CD14-positive monocyte (primary cell): ENCODE results near the gene PLCL2. TPM values are rescaled to one million over a fixed set of nuclear protein-coding genes. Genes with fewer than 3 reads are reported as not detected.

Experiments
- DNase-seq, 3 donors: peaks; one replicate each; pipeline ENCODE4 v3.0.0-alpha.2; 2011 to 2022
- H2AFZ ChIP-seq: 2 replicates; pipeline ENCODE4 v1.6.0; 2012; ENCODE audit warnings: mild to moderate bottlenecking, low read depth, low read length, inconsistent platforms; ENCODE audit not compliant: insufficient read depth, poor library complexity, severe bottlenecking
- H3K27ac ChIP-seq, 2 donors: 1 replicate in 1 of 2; 2 replicates in 1 of 2; pipeline ENCODE4 v1.5.1; 2012 to 2013; ENCODE audit warnings: low read length in 2 of 2, control low read depth in 1 of 2, inconsistent platforms in 1 of 2, low read depth in 1 of 2, mild to moderate bottlenecking in 1 of 2
- H3K27me3 ChIP-seq, 2 donors: one replicate each; pipeline versions ENCODE4 v1.6.0 to v1.6.1; 2011 to 2013; ENCODE audit warnings: low read length in 2 of 2; ENCODE audit not compliant: control insufficient read depth in 2 of 2, insufficient read depth in 2 of 2
- H3K36me3 ChIP-seq, 2 donors: replicated peaks in 1 of 2; 1 replicate in 1 of 2; 2 replicates in 1 of 2; pipeline versions ENCODE4 v1.5.1 to v1.6.1; 2012 to 2013; ENCODE audit warnings: low read length in 2 of 2, control low read depth in 1 of 2, inconsistent platforms in 1 of 2, mild to moderate bottlenecking in 1 of 2; ENCODE audit not compliant: insufficient read depth in 2 of 2, control insufficient read depth in 1 of 2
- H3K4me1 ChIP-seq, 2 donors: 1 replicate in 1 of 2; 2 replicates in 1 of 2; pipeline versions ENCODE4 v1.5.1 to v1.6.1; 2012 to 2013; ENCODE audit warnings: low read length in 2 of 2, control low read depth in 1 of 2, inconsistent platforms in 1 of 2, mild to moderate bottlenecking in 1 of 2, moderate library complexity in 1 of 2; ENCODE audit not compliant: insufficient read depth in 2 of 2, control insufficient read depth in 1 of 2
- H3K4me2 ChIP-seq: replicated peaks from 2 replicates; pipeline ENCODE3; 2012; ENCODE audit warnings: low read length, moderate library complexity, mild to moderate bottlenecking; ENCODE audit not compliant: poor library complexity, severe bottlenecking; ENCODE audit errors: extremely low read depth
- H3K4me3 ChIP-seq, 3 experiments: fragments of 200-600 bp in 1 of 3; sonication (generic) in 1 of 3; replicated peaks in 1 of 3; 1 replicate in 2 of 3; 2 replicates in 1 of 3; pipeline ENCODE4 v1.5.1; 2011 to 2013; ENCODE audit warnings: low read length in 3 of 3, mild to moderate bottlenecking in 3 of 3, control low read depth in 2 of 3, low read depth in 2 of 3, inconsistent platforms in 1 of 3, moderate library complexity in 1 of 3
- H3K79me2 ChIP-seq: 2 replicates; pipeline ENCODE4 v1.6.0; 2012; ENCODE audit warnings: mild to moderate bottlenecking, control low read depth, inconsistent platforms, low read length, moderate library complexity; ENCODE audit not compliant: insufficient read depth
- H3K9ac ChIP-seq: 2 replicates; pipeline ENCODE4 v1.6.0; 2017; ENCODE audit warnings: low read length, mild to moderate bottlenecking; ENCODE audit not compliant: insufficient read depth, poor library complexity, severe bottlenecking
- H3K9me3 ChIP-seq, 2 donors: replicated peaks in 1 of 2; 1 replicate in 1 of 2; 2 replicates in 1 of 2; pipeline versions ENCODE4 v1.5.1 to v1.6.1; 2012 to 2013; ENCODE audit warnings: low read length in 2 of 2, control low read depth in 1 of 2; ENCODE audit not compliant: control insufficient read depth in 1 of 2, insufficient read depth in 1 of 2
- H4K20me1 ChIP-seq: 2 replicates; pipeline ENCODE4 v1.6.0; 2012; ENCODE audit warnings: mild to moderate bottlenecking, low read length, control low read depth, moderate library complexity; ENCODE audit not compliant: insufficient read depth
- H3K27ac Mint-ChIP-seq, 7 donors: one replicate each; pipeline ENCODE4 v1.8.0; 2020; ENCODE audit warnings: mild to moderate bottlenecking in 7 of 7, mixed read lengths in 7 of 7, moderate library complexity in 6 of 7, inconsistent platforms in 2 of 7
- H3K27me3 Mint-ChIP-seq, 3 donors: one replicate each; pipeline ENCODE4 v1.8.0; 2021 to 2022; ENCODE audit warnings: low read depth in 3 of 3, mild to moderate bottlenecking in 3 of 3, mixed read lengths in 3 of 3, moderate library complexity in 3 of 3, inconsistent platforms in 1 of 3
- H3K36me3 Mint-ChIP-seq, 2 donors: one replicate each; pipeline ENCODE4 v1.8.0; 2020; ENCODE audit warnings: mixed read lengths in 2 of 2, inconsistent platforms in 1 of 2, mild to moderate bottlenecking in 1 of 2
- H3K4me1 Mint-ChIP-seq: one replicate; pipeline ENCODE4 v1.8.0; 2020; ENCODE audit warnings: mild to moderate bottlenecking, mixed read lengths
- H3K4me3 Mint-ChIP-seq, 2 donors: one replicate each; pipeline ENCODE4 v1.8.0; 2020; ENCODE audit warnings: mild to moderate bottlenecking in 2 of 2, mixed read lengths in 2 of 2, moderate library complexity in 1 of 2
- H3K9me3 Mint-ChIP-seq, 7 donors: one replicate each; pipeline ENCODE4 v1.8.0; 2020 to 2022; ENCODE audit warnings: mixed read lengths in 7 of 7, mild to moderate bottlenecking in 6 of 7, moderate library complexity in 6 of 7, inconsistent platforms in 2 of 7
- CTCF ChIP-seq: fragments of 200-600 bp; IDR thresholded peaks from one replicate; pipeline ENCODE4 v1.8.0; 2022; ENCODE audit warnings: antibody characterized with exemption, mild to moderate bottlenecking
- WGBS: methylation state at CpG from one replicate; pipeline ENCODE4 v1.1.5; 2013; ENCODE audit warnings: missing lambda C conversion rate; ENCODE audit not compliant: insufficient coverage; 5-methylcytosine and 5-hydroxymethylcytosine counted together
- intact Hi-C, 2 donors: fragments of 100-400 bp; cut with micrococcal nuclease; formaldehyde crosslinking; loops; one replicate each; pipeline versions ENCODE4 v1.15.0 to v1.15.1; 2023
- polyA plus RNA-seq, 3 donors: library from polyadenylated mRNA; depleted of rRNA in 1 of 3; unstranded in 2 of 3; stranded (reverse) in 1 of 3; fragments of 300-500 nt in 2 of 3; fragments of >200 nt in 1 of 3; fragmentation: Illumina TruSeq in 2 of 3; gene quantifications; 1 replicate in 2 of 3; 2 replicates in 1 of 3; pipeline ENCODE4 v1.2.3, GENCODE V29; 2012 to 2021

Gene PLCL2
- polyA plus RNA-seq, 3 donors = 18.8 to 32.5 (median 26.8) TPM

- peaks cover 9% of the 10 kb centered on the region for H3K4me1 Mint-ChIP-seq
- H3K79me2 ChIP-seq = peaks cover 100% of the 10 kb centered on the region
- H3K9me3 Mint-ChIP-seq = peaks cover 0 to 2% (median 0%) of the 10 kb centered on the region in 7 donors
- no peak overlapping the region for H3K9ac ChIP-seq
- no peaks in the 10 kb centered on the region for H3K27me3 ChIP-seq
- peaks cover 100% of the 10 kb centered on the region for H4K20me1 ChIP-seq
- no peaks in the 10 kb centered on the region for H3K4me1 ChIP-seq
- no peak overlapping the region for H3K27ac Mint-ChIP-seq
- peaks cover under 1 to 3% of the 10 kb centered on the region in 2 donors for H3K36me3 Mint-ChIP-seq
- H3K27ac ChIP-seq = no peak overlapping the region
- no peaks in the 10 kb centered on the region for H3K36me3 ChIP-seq
- no peak for TF ChIP-seq CTCF
- no peaks in the 10 kb centered on the region for H3K27me3 Mint-ChIP-seq
- DNase-seq = no peak
- no peak overlapping the region for H3K4me3 ChIP-seq
- H3K4me3 Mint-ChIP-seq = no peak overlapping the region
- intact Hi-C loops = no loop called here
- H2AFZ ChIP-seq = no peak overlapping the region
- no peaks in the 10 kb centered on the region for H3K9me3 ChIP-seq
- 96% methylated on average over 3 of the region's 4 CpGs for WGBS
- H3K4me2 ChIP-seq = no peak overlapping the region
These were observed 102.4 kb downstream of the PLCL2 start for GRCh38 chr3:16987141-16987540.

GRCh38 chr3:16990163-16990562 lies 105.4 kb downstream of the PLCL2 start:
- Mint-ChIP-seq H3K27ac (no peak overlapping the region), H3K9me3 (peaks cover 0 to 2% (median 0%) of the 10 kb centered on the region in 7 donors), H3K36me3 (peaks cover 0 to 6% of the 10 kb centered on the region in 2 donors), H3K4me1 (peaks cover 24% of the 10 kb centered on the region), H3K27me3 (peaks cover 0 to 1% (median 0%) of the 10 kb centered on the region in 3 donors), H3K4me3 (no peak overlapping the region)
- no CpG with 5 or more reads among the region's 1 CpG for WGBS
- no peak for DNase-seq
- Histone ChIP-seq H2AFZ (no peak overlapping the region), H3K9me3 (no peaks in the 10 kb centered on the region), H3K27ac (no peak overlapping the region), H3K9ac (no peak overlapping the region), H3K79me2 (peaks cover 100% of the 10 kb centered on the region), H3K4me1 (peaks cover 0 to 8% of the 10 kb centered on the region in 2 donors), H3K36me3 (no peaks in the 10 kb centered on the region), H3K4me3 (no peak overlapping the region), H3K27me3 (no peaks in the 10 kb centered on the region), H4K20me1 (peaks cover 100% of the 10 kb centered on the region), H3K4me2 (no peak overlapping the region)
- TF ChIP-seq CTCF = no peak
- intact Hi-C loops = no loop called here
